ENCODE data around the gene RRM1.
"Not testable (repeated sequence)": the region's sequence is repeated elsewhere in the genome, so short reads cannot be mapped to it uniquely, and the experiment has no call there.

RRM1 gene

GRCh38 chr11:4103269-4103668 is 8.7 kb downstream of the RRM1 start:
- no peaks in the 10 kb centered on the region for H3K4me1 ChIP-seq (ENCODE audit: control insufficient read depth, insufficient read depth, low read length)
- H3K9ac ChIP-seq (ENCODE audit: low read depth, low read length) = no peak overlapping the region
- H3K9me3 ChIP-seq (replicated peaks; ENCODE audit: low read length) = no peaks in the 10 kb centered on the region
- no peaks in the 10 kb centered on the region for H3K27me3 ChIP-seq (ENCODE audit: control insufficient read depth, insufficient read depth, low read length)
- no peak overlapping the region for H3K4me3 ChIP-seq (ENCODE audit: low read length)
- no peak overlapping the region for H3K4me2 ChIP-seq (ENCODE audit: low read length)
- peaks cover 36% of the 10 kb centered on the region for H3K36me3 ChIP-seq (ENCODE audit: insufficient read depth, low read length)

DNA sequence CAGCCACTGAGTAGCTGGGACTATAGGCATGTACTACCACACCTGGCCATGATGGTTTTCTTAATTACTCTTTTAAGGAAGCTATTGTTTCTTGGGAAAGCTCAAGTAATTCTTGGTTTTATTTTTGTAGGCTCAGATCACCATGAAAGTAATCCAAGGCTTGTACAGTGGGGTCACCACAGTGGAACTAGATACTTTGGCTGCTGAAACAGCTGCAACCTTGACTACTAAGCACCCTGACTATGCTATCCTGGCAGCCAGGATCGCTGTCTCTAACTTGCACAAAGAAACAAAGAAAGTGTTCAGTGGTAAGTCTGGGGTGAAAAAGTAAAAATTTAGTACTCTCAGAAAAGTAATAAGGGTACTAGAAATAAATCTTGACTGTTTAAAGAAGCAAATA is 11.3 kb downstream of the RRM1 start:
- Histone ChIP-seq H3K9me3 (replicated peaks; ENCODE audit: low read length) (no peaks in the 10 kb centered on the region), H3K4me1 (ENCODE audit: control insufficient read depth, insufficient read depth, low read length) (no peaks in the 10 kb centered on the region), H3K4me2 (ENCODE audit: low read length) (no peak overlapping the region), H3K4me3 (ENCODE audit: low read length) (no peak overlapping the region), H3K9ac (ENCODE audit: low read depth, low read length) (no peak overlapping the region), H3K36me3 (ENCODE audit: insufficient read depth, low read length) (peaks cover 42% of the 10 kb centered on the region), H3K27me3 (ENCODE audit: control insufficient read depth, insufficient read depth, low read length) (no peaks in the 10 kb centered on the region)

- Histone ChIP-seq H3K27me3 (ENCODE audit: control insufficient read depth, insufficient read depth, low read length) (no peaks in the 10 kb centered on the region), H3K36me3 (ENCODE audit: insufficient read depth, low read length) (peaks cover 34% of the 10 kb centered on the region), H3K4me3 (ENCODE audit: low read length) (no peak overlapping the region), H3K9ac (ENCODE audit: low read depth, low read length) (no peak overlapping the region), H3K4me1 (ENCODE audit: control insufficient read depth, insufficient read depth, low read length) (no peaks in the 10 kb centered on the region), H3K4me2 (ENCODE audit: low read length) (no peak overlapping the region), H3K9me3 (replicated peaks; ENCODE audit: low read length) (no peaks in the 10 kb centered on the region)
These were observed 17.2 kb downstream of the RRM1 start for GRCh38 chr11:4111834-4112233.

GRCh38 chr11:4115128-4115527 is 20.5 kb downstream of the RRM1 start:
- H3K36me3 ChIP-seq (ENCODE audit: insufficient read depth, low read length) = peaks cover 24% of the 10 kb centered on the region
- no peaks in the 10 kb centered on the region for H3K27me3 ChIP-seq (ENCODE audit: control insufficient read depth, insufficient read depth, low read length)
- peaks cover 12% of the 10 kb centered on the region for H3K4me1 ChIP-seq (ENCODE audit: control insufficient read depth, insufficient read depth, low read length)
- no peak overlapping the region for H3K9ac ChIP-seq (ENCODE audit: low read depth, low read length)
- no peak overlapping the region for H3K4me2 ChIP-seq (ENCODE audit: low read length)
- no peaks in the 10 kb centered on the region for H3K9me3 ChIP-seq (replicated peaks; ENCODE audit: low read length)
- H3K4me3 ChIP-seq (ENCODE audit: low read length) = no peak overlapping the region

- Histone ChIP-seq H3K4me3 (ENCODE audit: low read length) (no peak overlapping the region), H3K4me1 (ENCODE audit: control insufficient read depth, insufficient read depth, low read length) (peaks cover 12% of the 10 kb centered on the region), H3K9me3 (replicated peaks; ENCODE audit: low read length) (no peaks in the 10 kb centered on the region), H3K9ac (ENCODE audit: low read depth, low read length) (peak overlapping the region; percentile 41), H3K4me2 (ENCODE audit: low read length) (peak overlapping the region; percentile 39), H3K36me3 (ENCODE audit: insufficient read depth, low read length) (peaks cover 37% of the 10 kb centered on the region), H3K27me3 (ENCODE audit: control insufficient read depth, insufficient read depth, low read length) (no peaks in the 10 kb centered on the region)
These were observed 23.5 kb downstream of the RRM1 start for GRCh38 chr11:4118107-4118506.

- Histone ChIP-seq H3K4me1 (ENCODE audit: control insufficient read depth, insufficient read depth, low read length) (peaks cover 2% of the 10 kb centered on the region), H3K4me2 (ENCODE audit: low read length) (no peak overlapping the region), H3K9ac (ENCODE audit: low read depth, low read length) (no peak overlapping the region), H3K27me3 (ENCODE audit: control insufficient read depth, insufficient read depth, low read length) (no peaks in the 10 kb centered on the region), H3K36me3 (ENCODE audit: insufficient read depth, low read length) (peaks cover 68% of the 10 kb centered on the region), H3K9me3 (replicated peaks; ENCODE audit: low read length) (no peaks in the 10 kb centered on the region), H3K4me3 (ENCODE audit: low read length) (no peak overlapping the region)
These were observed 28.6 kb downstream of the RRM1 start for GRCh38 chr11:4123218-4123617.

GRCh38 chr11:4125141-4125540 is 30.5 kb downstream of the RRM1 start:
- no peaks in the 10 kb centered on the region for H3K9me3 ChIP-seq (replicated peaks; ENCODE audit: low read length)
- H3K36me3 ChIP-seq (ENCODE audit: insufficient read depth, low read length) = peaks cover 63% of the 10 kb centered on the region
- H3K4me2 ChIP-seq (ENCODE audit: low read length) = no peak overlapping the region
- no peak overlapping the region for H3K4me3 ChIP-seq (ENCODE audit: low read length)
- peaks cover under 1% of the 10 kb centered on the region for H3K4me1 ChIP-seq (ENCODE audit: control insufficient read depth, insufficient read depth, low read length)
- H3K27me3 ChIP-seq (ENCODE audit: control insufficient read depth, insufficient read depth, low read length) = no peaks in the 10 kb centered on the region
- H3K9ac ChIP-seq (ENCODE audit: low read depth, low read length) = no peak overlapping the region

- Histone ChIP-seq H3K9me3 (replicated peaks; ENCODE audit: low read length) (no peaks in the 10 kb centered on the region), H3K27me3 (ENCODE audit: control insufficient read depth, insufficient read depth, low read length) (no peaks in the 10 kb centered on the region), H3K36me3 (ENCODE audit: insufficient read depth, low read length) (peaks cover 53% of the 10 kb centered on the region), H3K4me3 (ENCODE audit: low read length) (no peak overlapping the region), H3K9ac (ENCODE audit: low read depth, low read length) (no peak overlapping the region), H3K4me1 (ENCODE audit: control insufficient read depth, insufficient read depth, low read length) (peaks cover 2% of the 10 kb centered on the region), H3K4me2 (ENCODE audit: low read length) (no peak overlapping the region)
These were observed 32.8 kb downstream of the RRM1 start for GRCh38 chr11:4127357-4127756.

DNA sequence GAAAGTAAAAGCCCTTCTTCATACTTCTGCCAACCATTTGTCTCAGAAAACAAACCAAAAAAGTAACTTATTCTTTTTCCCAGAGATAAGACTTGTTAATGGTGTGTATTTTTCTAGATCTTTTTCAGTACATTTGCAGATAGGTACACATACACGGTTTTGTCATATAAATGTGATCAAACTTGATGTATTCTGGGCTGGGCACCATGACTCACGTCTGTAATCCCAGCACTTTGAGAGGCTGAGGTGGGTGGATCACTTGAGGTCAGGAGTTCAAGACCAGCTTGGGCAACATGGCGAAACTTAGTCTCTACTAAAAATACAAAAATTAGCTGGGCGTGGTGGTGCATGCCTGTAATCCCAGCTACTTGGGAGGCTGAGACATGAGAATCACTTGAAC is 35.6 kb downstream of the RRM1 start:
- H3K27me3 ChIP-seq (ENCODE audit: control insufficient read depth, insufficient read depth, low read length); H3K9me3 ChIP-seq (replicated peaks; ENCODE audit: low read length); H3K4me3 ChIP-seq (ENCODE audit: low read length); H3K4me2 ChIP-seq (ENCODE audit: low read length); H3K9ac ChIP-seq (ENCODE audit: low read depth, low read length): not testable (repeated sequence)
- Histone ChIP-seq H3K36me3 (ENCODE audit: insufficient read depth, low read length) (peaks cover 44% of the 10 kb centered on the region), H3K4me1 (ENCODE audit: control insufficient read depth, insufficient read depth, low read length) (peaks cover 12% of the 10 kb centered on the region)

GRCh38 chr11:4134806-4135205 is 40.2 kb downstream of the RRM1 start:
- Histone ChIP-seq H3K27me3 (ENCODE audit: control insufficient read depth, insufficient read depth, low read length) (no peaks in the 10 kb centered on the region), H3K9me3 (replicated peaks; ENCODE audit: low read length) (no peaks in the 10 kb centered on the region), H3K9ac (ENCODE audit: low read depth, low read length) (no peak overlapping the region), H3K4me2 (ENCODE audit: low read length) (peak overlapping the region; percentile 12), H3K36me3 (ENCODE audit: insufficient read depth, low read length) (peaks cover 43% of the 10 kb centered on the region), H3K4me3 (ENCODE audit: low read length) (no peak overlapping the region), H3K4me1 (ENCODE audit: control insufficient read depth, insufficient read depth, low read length) (peaks cover 14% of the 10 kb centered on the region)

DNA sequence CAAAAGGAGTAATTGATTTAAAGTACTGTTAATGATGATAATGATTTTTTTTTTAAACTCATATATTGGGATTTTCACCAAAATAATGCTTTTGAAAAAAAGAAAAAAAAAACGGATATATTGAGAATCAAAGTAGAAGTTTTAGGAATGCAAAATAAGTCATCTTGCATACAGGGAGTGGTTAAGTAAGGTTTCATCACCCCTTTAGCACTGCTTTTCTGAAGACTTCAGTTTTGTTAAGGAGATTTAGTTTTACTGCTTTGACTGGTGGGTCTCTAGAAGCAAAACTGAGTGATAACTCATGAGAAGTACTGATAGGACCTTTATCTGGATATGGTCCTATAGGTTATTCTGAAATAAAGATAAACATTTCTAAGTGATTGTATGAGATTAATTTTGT is 43.9 kb downstream of the RRM1 start:
- H3K9me3 ChIP-seq (replicated peaks; ENCODE audit: low read length) = no peaks in the 10 kb centered on the region
- no peaks in the 10 kb centered on the region for H3K27me3 ChIP-seq (ENCODE audit: control insufficient read depth, insufficient read depth, low read length)
- peaks cover 43% of the 10 kb centered on the region for H3K36me3 ChIP-seq (ENCODE audit: insufficient read depth, low read length)
- H3K4me2 ChIP-seq (ENCODE audit: low read length) = no peak overlapping the region
- H3K9ac ChIP-seq (ENCODE audit: low read depth, low read length) = no peak overlapping the region
- H3K4me1 ChIP-seq (ENCODE audit: control insufficient read depth, insufficient read depth, low read length) = peaks cover 12% of the 10 kb centered on the region
- no peak overlapping the region for H3K4me3 ChIP-seq (ENCODE audit: low read length)

- Histone ChIP-seq H3K36me3 (ENCODE audit: insufficient read depth, low read length) (peaks cover 43% of the 10 kb centered on the region), H3K4me3 (ENCODE audit: low read length) (no peak overlapping the region)
These were observed 45.6 kb downstream of the RRM1 start for GRCh38 chr11:4140067-4140636.

More at GRCh38 chr11:4140067-4140636, 45.6 kb downstream of the RRM1 start:
- Histone ChIP-seq H3K9me3 (replicated peaks; ENCODE audit: low read length) (no peaks in the 10 kb centered on the region), H3K27me3 (ENCODE audit: control insufficient read depth, insufficient read depth, low read length) (no peaks in the 10 kb centered on the region), H3K4me2 (ENCODE audit: low read length) (no peak overlapping the region), H3K4me1 (ENCODE audit: control insufficient read depth, insufficient read depth, low read length) (peaks cover 3% of the 10 kb centered on the region), H3K9ac (ENCODE audit: low read depth, low read length) (no peak overlapping the region)

All from skeletal muscle satellite cell (primary cell).